H1 (cell line): Measurements from ENCODE around the gene FLOT1.

Experiments
- EZH2 ChIP-seq: fragments of 200-600 bp; sonication (generic); IDR thresholded peaks from 2 replicates; pipeline ENCODE4 v1.7.1; 2012; ENCODE audit warnings: low read depth, mild to moderate bottlenecking, moderate library complexity, low read length, inconsistent platforms; ENCODE audit not compliant: severe bottlenecking
- JUN ChIP-seq: IDR thresholded peaks from 2 replicates; pipeline ENCODE4 v1.6.1; 2011; ENCODE audit warnings: low read depth, mild to moderate bottlenecking, improper control_type of control experiment, low read length
- MAX ChIP-seq: IDR thresholded peaks from 2 replicates; pipeline ENCODE4 v1.6.1; 2012; ENCODE audit warnings: inconsistent platforms
- TF ChIP-seq, protein P1 (sequence below), 3 experiments: IDR thresholded peaks; 1 replicate in 2 of 3; 2 replicates in 1 of 3; pipeline versions ENCODE4 v1.5.1 to v1.6.1; 2011; ENCODE audit warnings: low read length in 3 of 3, mild to moderate bottlenecking in 3 of 3, inconsistent platforms in 2 of 3, low read depth in 1 of 3, moderate library complexity in 1 of 3; ENCODE audit not compliant: insufficient read depth in 1 of 3; ENCODE audit errors: control extremely low read depth in 1 of 3

- TF ChIP-seq EZH2 (no peak), MAX (no peak), JUN (no peak)
- TF ChIP-seq, protein P1, sequence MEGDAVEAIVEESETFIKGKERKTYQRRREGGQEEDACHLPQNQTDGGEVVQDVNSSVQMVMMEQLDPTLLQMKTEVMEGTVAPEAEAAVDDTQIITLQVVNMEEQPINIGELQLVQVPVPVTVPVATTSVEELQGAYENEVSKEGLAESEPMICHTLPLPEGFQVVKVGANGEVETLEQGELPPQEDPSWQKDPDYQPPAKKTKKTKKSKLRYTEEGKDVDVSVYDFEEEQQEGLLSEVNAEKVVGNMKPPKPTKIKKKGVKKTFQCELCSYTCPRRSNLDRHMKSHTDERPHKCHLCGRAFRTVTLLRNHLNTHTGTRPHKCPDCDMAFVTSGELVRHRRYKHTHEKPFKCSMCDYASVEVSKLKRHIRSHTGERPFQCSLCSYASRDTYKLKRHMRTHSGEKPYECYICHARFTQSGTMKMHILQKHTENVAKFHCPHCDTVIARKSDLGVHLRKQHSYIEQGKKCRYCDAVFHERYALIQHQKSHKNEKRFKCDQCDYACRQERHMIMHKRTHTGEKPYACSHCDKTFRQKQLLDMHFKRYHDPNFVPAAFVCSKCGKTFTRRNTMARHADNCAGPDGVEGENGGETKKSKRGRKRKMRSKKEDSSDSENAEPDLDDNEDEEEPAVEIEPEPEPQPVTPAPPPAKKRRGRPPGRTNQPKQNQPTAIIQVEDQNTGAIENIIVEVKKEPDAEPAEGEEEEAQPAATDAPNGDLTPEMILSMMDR (IDR thresholded peaks at IDR 0.05; ENCODE audit: control extremely low read depth in 1 of 3, insufficient read depth in 1 of 3, low read depth in 1 of 3, low read length in 3 of 3): no peak
These were observed 4.0 kb downstream of the FLOT1 start for GRCh38 chr6:30738532-30738931.
